ENCODE data around the gene TPSD1.

The TPSD1 gene

GRCh38 chr16:1280783-1281182, 24.9 kb downstream of the TPSD1 start:
- Histone ChIP-seq H3K27ac (ENCODE audit: low read depth in 2 of 2, low read length in 2 of 2) (no peak overlapping the region), H3K36me3 (ENCODE audit: control insufficient read depth in 2 of 2, insufficient read depth in 2 of 2, low read length in 2 of 2) (no peaks in the 10 kb centered on the region), H3K4me3 (ENCODE audit: low read length in 2 of 2) (no peak overlapping the region), H3K4me1 (ENCODE audit: control insufficient read depth in 2 of 2, insufficient read depth in 2 of 2, low read length in 2 of 2) (no peaks in the 10 kb centered on the region), H3K9ac (ENCODE audit: low read depth in 1 of 2, low read length in 2 of 2) (no peak overlapping the region), H3K9me3 (ENCODE audit: control insufficient read depth in 2 of 2, low read length in 2 of 2) (no peaks in the 10 kb centered on the region), H3K27me3 (ENCODE audit: control insufficient read depth in 2 of 2, insufficient read depth in 2 of 2, low read length in 2 of 2) (peaks cover 0 to 17% of the 10 kb centered on the region in 2 donors)

GRCh38 chr16:1281517-1281916, 25.6 kb downstream of the TPSD1 start:
- Histone ChIP-seq H3K27me3 (ENCODE audit: control insufficient read depth in 2 of 2, insufficient read depth in 2 of 2, low read length in 2 of 2) (peaks cover 0 to 21% of the 10 kb centered on the region in 2 donors), H3K9ac (ENCODE audit: low read depth in 1 of 2, low read length in 2 of 2) (no peak overlapping the region), H3K27ac (ENCODE audit: low read depth in 2 of 2, low read length in 2 of 2) (no peak overlapping the region)

GRCh38 chr16:1282324-1282973, 26.6 kb downstream of the TPSD1 start:
- no peaks in the 10 kb centered on the region for H3K9me3 ChIP-seq (ENCODE audit: control insufficient read depth in 2 of 2, low read length in 2 of 2)
- no peak overlapping the region for H3K27ac ChIP-seq (ENCODE audit: low read depth in 2 of 2, low read length in 2 of 2)
- no peaks in the 10 kb centered on the region for H3K4me1 ChIP-seq (ENCODE audit: control insufficient read depth in 2 of 2, insufficient read depth in 2 of 2, low read length in 2 of 2)
- H3K9ac ChIP-seq (ENCODE audit: low read depth in 1 of 2, low read length in 2 of 2), result no peak overlapping the region
- no peaks in the 10 kb centered on the region for H3K36me3 ChIP-seq (ENCODE audit: control insufficient read depth in 2 of 2, insufficient read depth in 2 of 2, low read length in 2 of 2)
- no peak overlapping the region for H3K4me3 ChIP-seq (ENCODE audit: low read length in 2 of 2)
- peaks cover 0 to 17% of the 10 kb centered on the region in 2 donors for H3K27me3 ChIP-seq (ENCODE audit: control insufficient read depth in 2 of 2, insufficient read depth in 2 of 2, low read length in 2 of 2)

More at GRCh38 chr16:1281517-1281916, 25.6 kb downstream of the TPSD1 start:
- Histone ChIP-seq H3K36me3 (ENCODE audit: control insufficient read depth in 2 of 2, insufficient read depth in 2 of 2, low read length in 2 of 2) (no peaks in the 10 kb centered on the region), H3K4me3 (ENCODE audit: low read length in 2 of 2) (no peak overlapping the region), H3K4me1 (ENCODE audit: control insufficient read depth in 2 of 2, insufficient read depth in 2 of 2, low read length in 2 of 2) (no peaks in the 10 kb centered on the region), H3K9me3 (ENCODE audit: control insufficient read depth in 2 of 2, low read length in 2 of 2) (no peaks in the 10 kb centered on the region)

GRCh38 chr16:1283296-1283695, 27.4 kb downstream of the TPSD1 start:
- no peaks in the 10 kb centered on the region for H3K9me3 ChIP-seq (ENCODE audit: control insufficient read depth in 2 of 2, low read length in 2 of 2)
- no peaks in the 10 kb centered on the region for H3K4me1 ChIP-seq (ENCODE audit: control insufficient read depth in 2 of 2, insufficient read depth in 2 of 2, low read length in 2 of 2)
- no peaks in the 10 kb centered on the region for H3K36me3 ChIP-seq (ENCODE audit: control insufficient read depth in 2 of 2, insufficient read depth in 2 of 2, low read length in 2 of 2)
- H3K4me3 ChIP-seq (ENCODE audit: low read length in 2 of 2), result no peak overlapping the region
- no peak overlapping the region for H3K27ac ChIP-seq (ENCODE audit: low read depth in 2 of 2, low read length in 2 of 2)
- H3K9ac ChIP-seq (ENCODE audit: low read depth in 1 of 2, low read length in 2 of 2), result no peak overlapping the region
- H3K27me3 ChIP-seq (ENCODE audit: control insufficient read depth in 2 of 2, insufficient read depth in 2 of 2, low read length in 2 of 2), result peaks cover 7 to 14% of the 10 kb centered on the region in 2 donors

GRCh38 chr16:1283996-1284616, 28.2 kb downstream of the TPSD1 start:
- no peaks in the 10 kb centered on the region for H3K4me1 ChIP-seq (ENCODE audit: control insufficient read depth in 2 of 2, insufficient read depth in 2 of 2, low read length in 2 of 2)
- no peak overlapping the region for H3K9ac ChIP-seq (ENCODE audit: low read depth in 1 of 2, low read length in 2 of 2)
- no peaks in the 10 kb centered on the region for H3K9me3 ChIP-seq (ENCODE audit: control insufficient read depth in 2 of 2, low read length in 2 of 2)
- H3K27ac ChIP-seq (ENCODE audit: low read depth in 2 of 2, low read length in 2 of 2), result no peak overlapping the region
- peaks cover 8 to 22% of the 10 kb centered on the region in 2 donors for H3K27me3 ChIP-seq (ENCODE audit: control insufficient read depth in 2 of 2, insufficient read depth in 2 of 2, low read length in 2 of 2)
- H3K4me3 ChIP-seq (ENCODE audit: low read length in 2 of 2), result no peak overlapping the region
- H3K36me3 ChIP-seq (ENCODE audit: control insufficient read depth in 2 of 2, insufficient read depth in 2 of 2, low read length in 2 of 2), result no peaks in the 10 kb centered on the region

GRCh38 chr16:1285669-1286512, 30.0 kb downstream of the TPSD1 start:
- Histone ChIP-seq H3K36me3 (ENCODE audit: control insufficient read depth in 2 of 2, insufficient read depth in 2 of 2, low read length in 2 of 2) (no peaks in the 10 kb centered on the region), H3K4me1 (ENCODE audit: control insufficient read depth in 2 of 2, insufficient read depth in 2 of 2, low read length in 2 of 2) (no peaks in the 10 kb centered on the region), H3K9ac (ENCODE audit: low read depth in 1 of 2, low read length in 2 of 2) (no peak overlapping the region), H3K27ac (ENCODE audit: low read depth in 2 of 2, low read length in 2 of 2) (no peak overlapping the region), H3K4me3 (ENCODE audit: low read length in 2 of 2) (no peak overlapping the region), H3K27me3 (ENCODE audit: control insufficient read depth in 2 of 2, insufficient read depth in 2 of 2, low read length in 2 of 2) (peaks cover 8 to 22% of the 10 kb centered on the region in 2 donors), H3K9me3 (ENCODE audit: control insufficient read depth in 2 of 2, low read length in 2 of 2) (no peaks in the 10 kb centered on the region)

- no peaks in the 10 kb centered on the region for H3K9me3 ChIP-seq (ENCODE audit: control insufficient read depth in 2 of 2, low read length in 2 of 2)
- no peak overlapping the region for H3K9ac ChIP-seq (ENCODE audit: low read depth in 1 of 2, low read length in 2 of 2)
- H3K36me3 ChIP-seq (ENCODE audit: control insufficient read depth in 2 of 2, insufficient read depth in 2 of 2, low read length in 2 of 2), result no peaks in the 10 kb centered on the region
- peaks cover 0 to 3% of the 10 kb centered on the region in 2 donors for H3K4me1 ChIP-seq (ENCODE audit: control insufficient read depth in 2 of 2, insufficient read depth in 2 of 2, low read length in 2 of 2)
- H3K4me3 ChIP-seq (ENCODE audit: low read length in 2 of 2), result no peak overlapping the region
- no peak overlapping the region for H3K27ac ChIP-seq (ENCODE audit: low read depth in 2 of 2, low read length in 2 of 2)
- peaks cover 8 to 22% of the 10 kb centered on the region in 2 donors for H3K27me3 ChIP-seq (ENCODE audit: control insufficient read depth in 2 of 2, insufficient read depth in 2 of 2, low read length in 2 of 2)
Measured at GRCh38 chr16:1286513-1287094, 30.7 kb downstream of the TPSD1 start.

GRCh38 chr16:1287982-1288670, 32.3 kb downstream of the TPSD1 start:
- Histone ChIP-seq H3K9me3 (ENCODE audit: control insufficient read depth in 2 of 2, low read length in 2 of 2) (no peaks in the 10 kb centered on the region), H3K36me3 (ENCODE audit: control insufficient read depth in 2 of 2, insufficient read depth in 2 of 2, low read length in 2 of 2) (no peaks in the 10 kb centered on the region), H3K4me1 (ENCODE audit: control insufficient read depth in 2 of 2, insufficient read depth in 2 of 2, low read length in 2 of 2) (peaks cover 0 to 3% of the 10 kb centered on the region in 2 donors), H3K27me3 (ENCODE audit: control insufficient read depth in 2 of 2, insufficient read depth in 2 of 2, low read length in 2 of 2) (peaks cover 8 to 22% of the 10 kb centered on the region in 2 donors), H3K27ac (ENCODE audit: low read depth in 2 of 2, low read length in 2 of 2) (no peak overlapping the region), H3K9ac (ENCODE audit: low read depth in 1 of 2, low read length in 2 of 2) (no peak overlapping the region), H3K4me3 (ENCODE audit: low read length in 2 of 2) (no peak overlapping the region)

GRCh38 chr16:1288813-1289476, 33.1 kb downstream of the TPSD1 start:
- no peak overlapping the region for H3K27ac ChIP-seq (ENCODE audit: low read depth in 2 of 2, low read length in 2 of 2)
- H3K4me3 ChIP-seq (ENCODE audit: low read length in 2 of 2), result no peak overlapping the region
- H3K4me1 ChIP-seq (ENCODE audit: control insufficient read depth in 2 of 2, insufficient read depth in 2 of 2, low read length in 2 of 2), result peaks cover 0 to 3% of the 10 kb centered on the region in 2 donors
- peaks cover 8 to 22% of the 10 kb centered on the region in 2 donors for H3K27me3 ChIP-seq (ENCODE audit: control insufficient read depth in 2 of 2, insufficient read depth in 2 of 2, low read length in 2 of 2)
- no peaks in the 10 kb centered on the region for H3K36me3 ChIP-seq (ENCODE audit: control insufficient read depth in 2 of 2, insufficient read depth in 2 of 2, low read length in 2 of 2)
- no peak overlapping the region for H3K9ac ChIP-seq (ENCODE audit: low read depth in 1 of 2, low read length in 2 of 2)
- no peaks in the 10 kb centered on the region for H3K9me3 ChIP-seq (ENCODE audit: control insufficient read depth in 2 of 2, low read length in 2 of 2)
